ENCODE results near the gene PCMTD2. TPM values are rescaled to one million over a fixed set of nuclear protein-coding genes. Genes with fewer than 3 reads are reported as not detected.

PCMTD2 gene
- total and polyA plus RNA-seq, 2 of the 8 experiments (the other 6 are each of a cell fraction or from before 2014, with no cell fraction given) = 21.4 to 55.1 TPM

DNA sequence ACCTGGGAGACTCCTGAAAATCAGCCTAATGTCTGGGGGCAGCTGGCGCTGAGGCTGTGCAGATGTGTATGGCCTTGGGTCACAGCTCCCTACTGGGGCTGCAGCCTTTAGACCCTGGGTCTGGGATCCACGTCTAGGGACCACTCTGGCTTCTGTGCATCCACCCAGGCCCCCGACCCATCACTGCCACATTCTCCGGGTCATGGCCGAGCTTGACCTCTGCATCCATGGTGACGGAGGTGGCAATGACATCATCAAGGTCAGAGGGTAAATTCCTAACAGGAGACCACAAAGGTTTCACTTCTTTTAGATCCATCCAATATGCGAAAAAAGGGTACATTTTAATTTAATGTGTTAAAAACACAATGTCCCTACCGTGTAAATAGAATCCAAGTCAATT lies 14.5 kb upstream of the PCMTD2 start:
- H2BK120ac ChIP-seq (replicated peaks; ENCODE audit: low read depth, low read length) = no peak overlapping the region
- H2BK15ac ChIP-seq (ENCODE audit: low read length) = no peak overlapping the region
- no peak overlapping the region for H3K9ac ChIP-seq (replicated peaks in 1 of 4; ENCODE audit: extremely low read depth in 1 of 4, low read depth in 3 of 4, low read length in 3 of 4)
- H3K9me3 ChIP-seq (ENCODE audit: insufficient read depth in 2 of 2, low read depth in 1 of 2, low read length in 1 of 2) = peaks cover 3 to 11% of the 10 kb centered on the region in 2 experiments; a peak in 2 of 4 replicates
- H2AK5ac ChIP-seq (ENCODE audit: low read depth, low read length) = no peak overlapping the region
- FAIRE-seq (no peak), DNase-seq (ENCODE audit: low read depth in 1 of 2, low spot score in 2 of 2) (no peak)
- 85% methylated on average over 8 of the region's 8 CpGs; no CpG with 5 or more reads in 1 of the 2 experiments for WGBS, 2 experiments (ENCODE audit: extremely low coverage in 1 of 2, insufficient coverage in 1 of 2, insufficient read length in 1 of 2, insufficient replicate concordance in 2 of 2, low coverage in 1 of 2, low lambda C conversion rate in 2 of 2, missing lambda C conversion rate in 1 of 2)
- no peak overlapping the region for H2BK20ac ChIP-seq (ENCODE audit: low read length)
- H3K36me3 ChIP-seq (ENCODE audit: control insufficient read depth in 2 of 4, insufficient read depth in 4 of 4, low read length in 3 of 4) = no peaks in the 10 kb centered on the region
- no peaks in the 10 kb centered on the region for H4K20me1 ChIP-seq (replicated peaks in 1 of 2; ENCODE audit: control insufficient read depth in 1 of 2, insufficient read depth in 2 of 2, low read length in 2 of 2)
- no peak overlapping the region for H3K4ac ChIP-seq (replicated peaks; ENCODE audit: insufficient read length, low read depth, low read length)
- H3K27ac ChIP-seq (ENCODE audit: low read depth, low read length) = no peak overlapping the region
- no peaks in the 10 kb centered on the region; a peak in 2 of 7 replicates for H3K27me3 ChIP-seq (replicated peaks in 1 of 4; ENCODE audit: control insufficient read depth in 3 of 4, extremely low read depth in 1 of 4, insufficient read depth in 3 of 4, low read length in 3 of 4)
- H3K14ac ChIP-seq (ENCODE audit: insufficient read length) = no peak overlapping the region
- H3K79me2 ChIP-seq (ENCODE audit: control insufficient read depth in 1 of 2, insufficient read depth in 2 of 2, low read length in 2 of 2) = no peaks in the 10 kb centered on the region
- no peak overlapping the region for H4K8ac ChIP-seq (ENCODE audit: extremely low read depth, insufficient read depth, low read length)
- no peak overlapping the region for H3K18ac ChIP-seq (ENCODE audit: extremely low read depth, low read length)
- no peak overlapping the region for H3K4me2 ChIP-seq (ENCODE audit: insufficient read depth in 1 of 2, low read depth in 2 of 2, low read length in 2 of 2)
- no peak overlapping the region for H4K91ac ChIP-seq (replicated peaks; ENCODE audit: insufficient read length, low read length)
- no peaks in the 10 kb centered on the region for H3K4me1 ChIP-seq (replicated peaks in 1 of 4; ENCODE audit: control insufficient read depth in 3 of 4, insufficient read depth in 4 of 4, low read length in 3 of 4)
- no peak overlapping the region for H2BK12ac ChIP-seq (ENCODE audit: low read depth, low read length)
- no peaks in the 10 kb centered on the region for H3K23me2 ChIP-seq (ENCODE audit: low read depth, low read length)
- no peak overlapping the region for H3K56ac ChIP-seq (replicated peaks; ENCODE audit: insufficient read length, low read depth, low read length)
- ChIA-PET CTCF (ENCODE audit: partially characterized antibody) (interaction anchor here (0.8 to 1.1 kb wide), 2 partner anchors 20 to 103 kb away, joined by 3 read pairs; no protein-coding TSS in a partner anchor), POLR2A (ENCODE audit: partially characterized antibody) (no interaction called here)
- H3K79me1 ChIP-seq (ENCODE audit: low read depth, low read length) = no peaks in the 10 kb centered on the region
- H3K23ac ChIP-seq (ENCODE audit: insufficient read length) = no peak overlapping the region
- no peak overlapping the region for H2AFZ ChIP-seq (ENCODE audit: low read length)
- no peak overlapping the region for H4K5ac ChIP-seq (ENCODE audit: insufficient read length, low read depth, low read length)
- H3K4me3 ChIP-seq (ENCODE audit: extremely low read depth in 1 of 4, insufficient read depth in 2 of 4, low read depth in 3 of 4, low read length in 4 of 4) = no peak overlapping the region
- H2BK5ac ChIP-seq (ENCODE audit: low read depth, low read length) = no peak overlapping the region
- no peak for TF ChIP-seq NANOG (IDR thresholded peaks at IDR 0.05; ENCODE audit: insufficient read depth, low read depth, low read length, poor library complexity, severe bottlenecking)
- no peak for TF ChIP-seq TCF12 (IDR thresholded peaks at IDR 0.05; ENCODE audit: low read depth, low read length)
- no peak for TF ChIP-seq CBX8 (IDR thresholded peaks at IDR 0.05; ENCODE audit: borderline replicate concordance, low read depth, low read length)
- no peak for TF ChIP-seq POU5F1 (IDR thresholded peaks at IDR 0.05; ENCODE audit: low read depth, low read length)
- TF ChIP-seq RFX5 (IDR thresholded peaks at IDR 0.05; ENCODE audit: borderline replicate concordance, low read depth, low read length) = no peak
- no peak for TF ChIP-seq CREB1 (IDR thresholded peaks at IDR 0.05)
- TF ChIP-seq KDM1A (IDR thresholded peaks at IDR 0.05; ENCODE audit: borderline replicate concordance, low read length) = no peak
- TF ChIP-seq RBBP5 (IDR thresholded peaks at IDR 0.05; ENCODE audit: borderline replicate concordance, low read depth, low read length) = no peak
- no peak for TF ChIP-seq CHD2 (IDR thresholded peaks at IDR 0.05; ENCODE audit: low read length)
- no peak for TF ChIP-seq FOSL1 (IDR thresholded peaks at IDR 0.05; ENCODE audit: insufficient read depth, low read depth, low read length)
- no peak for TF ChIP-seq BRCA1 (IDR thresholded peaks at IDR 0.05; ENCODE audit: low read depth, low read length)
- no peak for TF ChIP-seq EP300 (IDR thresholded peaks at IDR 0.05; ENCODE audit: borderline replicate concordance in 1 of 2, low read depth in 2 of 2, low read length in 2 of 2)
